GM10266 (cell line): ENCODE data around the gene ERBB2.

Source experiments
- DNase-seq: peaks from one replicate; pipeline ENCODE4 v3.0.0; 2012; ENCODE audit errors: extremely low spot score
- TF ChIP-seq, protein P1 (sequence below): IDR thresholded peaks from 2 replicates; pipeline ENCODE4 v1.5.1; 2012; ENCODE audit warnings: mild to moderate bottlenecking, low read depth; ENCODE audit not compliant: control insufficient read depth, insufficient read depth; ENCODE audit errors: missing control alignments

ERBB2 gene

DNA sequence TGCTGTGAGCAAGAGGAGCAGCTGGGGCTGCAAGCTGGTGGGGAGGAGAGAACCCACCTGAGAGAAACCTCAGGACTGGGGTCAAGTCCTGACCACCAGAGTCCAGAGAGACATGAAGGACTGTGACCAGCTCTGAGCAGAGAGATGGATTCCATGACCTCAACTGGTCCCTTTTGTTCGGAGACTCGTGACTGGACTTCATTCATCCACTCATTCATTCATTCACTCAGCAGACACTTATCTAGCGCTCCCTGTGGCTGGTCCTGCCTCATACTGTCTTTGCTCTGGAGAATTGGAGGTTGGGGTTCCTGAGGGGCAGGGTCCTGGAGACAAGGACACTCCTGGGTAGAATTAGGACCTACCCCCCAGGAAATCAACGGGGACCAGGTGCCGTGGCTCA lies 4.0 kb downstream of the ERBB2 start:
- DNase-seq: no peak

DNA sequence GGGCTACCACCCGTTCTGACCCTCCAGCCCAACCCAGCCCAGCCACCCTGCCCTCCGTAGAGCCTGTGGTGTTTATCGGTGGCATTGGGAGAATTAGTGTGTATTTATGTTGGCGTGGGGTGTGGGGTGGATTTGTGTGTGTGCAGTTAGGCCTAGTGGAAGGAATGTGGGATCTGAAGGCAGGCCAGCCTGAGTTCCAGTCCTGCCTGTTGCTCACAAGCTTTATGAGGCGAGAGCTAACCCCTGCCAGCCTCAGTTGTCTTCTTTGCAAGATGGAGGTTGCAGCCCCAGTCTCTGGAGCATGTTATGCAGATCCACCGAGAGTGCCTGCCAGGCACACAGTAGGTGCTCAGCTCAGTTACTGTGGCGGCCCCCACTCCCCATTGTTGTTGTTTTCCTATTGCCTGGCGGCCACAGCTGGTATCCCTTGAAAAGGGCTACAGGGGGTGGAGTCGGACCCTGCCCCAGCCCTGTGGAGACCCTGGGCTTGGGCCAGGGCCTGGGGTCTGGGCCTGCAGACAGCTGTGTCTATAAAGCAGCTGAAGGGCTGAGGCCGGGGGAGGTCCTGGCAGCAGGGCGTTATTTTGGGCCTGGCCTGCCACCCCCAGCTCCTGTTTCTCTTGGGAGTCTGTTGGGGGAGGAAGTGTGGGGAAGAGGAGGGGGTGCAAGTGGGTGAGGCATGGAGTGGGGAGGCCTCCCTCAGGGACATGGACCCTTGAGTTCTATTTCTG lies 5.1 kb downstream of the ERBB2 start:
- TF ChIP-seq, protein P1, sequence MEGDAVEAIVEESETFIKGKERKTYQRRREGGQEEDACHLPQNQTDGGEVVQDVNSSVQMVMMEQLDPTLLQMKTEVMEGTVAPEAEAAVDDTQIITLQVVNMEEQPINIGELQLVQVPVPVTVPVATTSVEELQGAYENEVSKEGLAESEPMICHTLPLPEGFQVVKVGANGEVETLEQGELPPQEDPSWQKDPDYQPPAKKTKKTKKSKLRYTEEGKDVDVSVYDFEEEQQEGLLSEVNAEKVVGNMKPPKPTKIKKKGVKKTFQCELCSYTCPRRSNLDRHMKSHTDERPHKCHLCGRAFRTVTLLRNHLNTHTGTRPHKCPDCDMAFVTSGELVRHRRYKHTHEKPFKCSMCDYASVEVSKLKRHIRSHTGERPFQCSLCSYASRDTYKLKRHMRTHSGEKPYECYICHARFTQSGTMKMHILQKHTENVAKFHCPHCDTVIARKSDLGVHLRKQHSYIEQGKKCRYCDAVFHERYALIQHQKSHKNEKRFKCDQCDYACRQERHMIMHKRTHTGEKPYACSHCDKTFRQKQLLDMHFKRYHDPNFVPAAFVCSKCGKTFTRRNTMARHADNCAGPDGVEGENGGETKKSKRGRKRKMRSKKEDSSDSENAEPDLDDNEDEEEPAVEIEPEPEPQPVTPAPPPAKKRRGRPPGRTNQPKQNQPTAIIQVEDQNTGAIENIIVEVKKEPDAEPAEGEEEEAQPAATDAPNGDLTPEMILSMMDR: no peak
- DNase-seq: no peak

More for the DNA sequence above, 4.0 kb downstream of the ERBB2 start:
- TF ChIP-seq, protein P1: no peak

DNA sequence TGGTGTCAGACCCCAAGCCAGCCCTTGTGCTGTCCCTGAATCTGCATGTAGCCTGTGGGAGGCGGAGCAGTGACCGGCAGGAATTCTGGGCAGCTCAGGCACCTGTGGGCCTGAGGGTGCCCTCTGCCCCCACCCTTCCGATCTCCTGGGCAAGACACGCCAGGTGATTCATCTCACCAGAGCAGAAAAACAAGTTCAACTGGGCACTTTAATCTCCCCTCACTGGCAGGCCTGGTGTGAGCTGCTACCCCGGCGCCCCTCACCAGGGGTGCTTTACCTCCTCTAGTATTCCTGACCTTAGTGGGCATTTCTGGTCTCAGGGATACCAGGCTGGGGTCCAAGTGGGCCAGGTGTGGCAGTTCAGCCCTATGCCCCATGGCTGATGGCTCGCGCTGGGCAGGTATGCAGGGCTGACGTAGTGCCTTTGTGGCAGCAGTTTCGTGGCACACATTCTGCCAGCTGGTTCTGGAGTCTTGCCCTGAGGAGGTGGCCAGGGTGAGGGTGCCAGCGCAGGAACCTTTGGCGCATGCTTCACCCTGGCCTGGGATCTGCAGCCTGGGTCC lies 6.0 kb downstream of the ERBB2 start:
- TF ChIP-seq, protein P1: no peak
- no peak for DNase-seq

DNA sequence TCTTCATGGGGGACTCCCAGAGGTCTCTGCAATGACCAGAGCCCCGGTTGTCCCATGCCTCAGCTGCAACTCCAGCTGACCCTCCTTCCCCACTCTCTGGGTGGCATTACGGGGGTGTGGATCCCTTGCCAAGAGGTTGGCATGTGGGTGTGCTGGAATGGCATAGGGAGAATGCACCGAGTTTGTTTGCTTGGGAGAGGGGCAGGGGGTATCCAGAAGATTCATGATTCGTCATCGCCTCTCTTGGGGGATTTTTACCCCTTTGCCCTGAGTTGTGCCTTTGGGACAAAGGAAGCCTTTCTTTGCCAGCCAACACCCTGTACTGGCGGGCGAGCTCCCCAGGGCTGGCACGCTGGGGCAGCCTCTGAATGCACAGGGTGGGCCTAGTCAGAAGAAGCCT lies 6.5 kb downstream of the ERBB2 start:
- TF ChIP-seq, protein P1: no peak
- no peak for DNase-seq

DNA sequence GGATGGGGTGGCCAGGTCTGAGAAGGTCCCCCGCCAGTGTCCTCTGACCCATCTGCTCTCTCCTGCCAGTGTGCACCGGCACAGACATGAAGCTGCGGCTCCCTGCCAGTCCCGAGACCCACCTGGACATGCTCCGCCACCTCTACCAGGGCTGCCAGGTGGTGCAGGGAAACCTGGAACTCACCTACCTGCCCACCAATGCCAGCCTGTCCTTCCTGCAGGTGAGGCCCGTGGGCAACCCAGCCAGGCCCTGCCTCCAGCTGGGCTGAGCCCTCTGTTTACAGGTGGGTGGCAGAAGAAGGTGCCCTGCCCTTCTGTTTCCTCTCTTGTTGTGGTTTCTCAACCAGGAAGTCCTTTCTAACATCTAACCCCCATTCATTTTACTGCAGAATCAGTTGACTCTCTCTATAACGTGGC lies 7.1 kb downstream of the ERBB2 start:
- TF ChIP-seq, protein P1: no peak
- DNase-seq: no peak

DNA sequence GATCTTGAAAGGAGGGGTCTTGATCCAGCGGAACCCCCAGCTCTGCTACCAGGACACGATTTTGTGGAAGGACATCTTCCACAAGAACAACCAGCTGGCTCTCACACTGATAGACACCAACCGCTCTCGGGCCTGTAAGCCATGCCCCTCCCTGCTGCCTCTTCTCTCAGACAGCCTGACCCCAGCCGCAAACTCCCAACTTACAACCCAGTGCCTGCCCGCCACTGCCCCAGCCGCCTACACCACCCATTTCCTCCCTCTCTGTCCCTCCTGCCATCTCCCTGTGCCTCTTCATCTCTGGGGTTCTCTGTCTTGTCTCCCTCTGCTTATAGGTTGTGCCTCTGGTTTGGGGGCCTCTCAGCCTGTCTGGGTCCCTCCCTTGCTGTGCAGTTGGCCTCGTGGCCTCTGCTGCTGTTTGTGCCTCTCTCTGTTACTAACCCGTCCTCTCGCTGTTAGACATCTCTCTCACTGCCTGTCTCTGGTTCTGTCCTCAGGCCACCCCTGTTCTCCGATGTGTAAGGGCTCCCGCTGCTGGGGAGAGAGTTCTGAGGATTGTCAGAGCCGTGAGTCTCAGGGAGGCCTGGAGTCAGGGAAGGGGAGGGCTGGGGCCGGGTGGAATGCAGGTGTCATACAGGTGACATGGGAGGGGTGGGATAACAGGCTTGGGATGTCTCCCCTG lies 9.6 kb downstream of the ERBB2 start:
- DNase-seq: no peak
- TF ChIP-seq, protein P1: no peak
